Activated CD4-positive, CD25-positive, alpha-beta regulatory T cell treated with anti-CD3 and anti-CD28 coated beads, Interleukin-2, amount 50 U/mL, for 72 hours (primary cell): ENCODE results near the gene MAGEF1.

ENCODE experiments used
- DNase-seq: peaks from one replicate; pipeline ENCODE4 v3.0.0; 2021

MAGEF1 gene

GRCh38 chr3:184711493-184712247 is at the start of gene MAGEF1:
Gene MAGEF1, minus strand, starts transcription at chr3:184712064. Its CDS starts 243 bp downstream, at chr3:184711821.
- peak; percentile 74 for DNase-seq

- no peak for DNase-seq
These were observed 49.4 kb upstream of the MAGEF1 start for GRCh38 chr3:184761075-184761841.

GRCh38 chr3:184760337-184761074 is 48.6 kb upstream of the MAGEF1 start:
- DNase-seq: no peak

- no peak for DNase-seq
These were observed 47.9 kb upstream of the MAGEF1 start for GRCh38 chr3:184759666-184760200.

GRCh38 chr3:184758056-184758455 is 46.2 kb upstream of the MAGEF1 start:
- DNase-seq: no peak

- DNase-seq: no peak
These were observed 45.3 kb upstream of the MAGEF1 start for GRCh38 chr3:184757022-184757651.

- DNase-seq: no peak
These were observed 44.5 kb upstream of the MAGEF1 start for GRCh38 chr3:184756151-184757021.

- no peak for DNase-seq
These were observed 43.5 kb upstream of the MAGEF1 start for GRCh38 chr3:184755315-184755731.

GRCh38 chr3:184752361-184752760 is 40.5 kb upstream of the MAGEF1 start:
- no peak for DNase-seq

- DNase-seq: no peak
These were observed 39.6 kb upstream of the MAGEF1 start for GRCh38 chr3:184751204-184752040.

- DNase-seq: no peak
These were observed 38.7 kb upstream of the MAGEF1 start for GRCh38 chr3:184750349-184751083.

- DNase-seq: no peak
These were observed 37.4 kb upstream of the MAGEF1 start for GRCh38 chr3:184749168-184749744.

- DNase-seq: no peak
These were observed 36.6 kb upstream of the MAGEF1 start for GRCh38 chr3:184748219-184749135.

GRCh38 chr3:184746131-184747120 is 34.6 kb upstream of the MAGEF1 start:
- DNase-seq: no peak

GRCh38 chr3:184745526-184745925 is 33.7 kb upstream of the MAGEF1 start:
- DNase-seq: no peak

GRCh38 chr3:184743248-184743647 is 31.4 kb upstream of the MAGEF1 start:
- no peak for DNase-seq

GRCh38 chr3:184742676-184743135 is 30.8 kb upstream of the MAGEF1 start:
- peak; percentile 7 for DNase-seq
